Measurements from ENCODE around the gene VWA5B1. TPM values are rescaled to one million over a fixed set of nuclear protein-coding genes. Genes with fewer than 3 reads are reported as not detected.

Gene VWA5B1
- total RNA-seq, 4 donors from 2014 or later, result 0.16 TPM; not detected in 3

GRCh38 chr1:20347699-20348098, 57.0 kb downstream of the VWA5B1 start:
- Histone ChIP-seq H3K4me3 (no peak overlapping the region), H3K27me3 (peaks cover 25% of the 10 kb centered on the region), H3K9me3 (no peaks in the 10 kb centered on the region), H3K4me1 (peaks cover 8% of the 10 kb centered on the region), H3K36me3 (no peaks in the 10 kb centered on the region), H3K27ac (no peak overlapping the region)
- TF ChIP-seq EP300 (IDR thresholded peaks at IDR 0.05), result no peak
- TF ChIP-seq POLR2AphosphoS5 (IDR thresholded peaks at IDR 0.05), result no peak
- TF ChIP-seq CTCF (IDR thresholded peaks at IDR 0.05), result no peak
- TF ChIP-seq POLR2A (IDR thresholded peaks at IDR 0.05), result no peak
- DNase-seq (ENCODE audit: low spot score in 2 of 2), result no peak
- 85% methylated on average over 2 of the region's 2 CpGs for WGBS

GRCh38 chr1:20348326-20348915, 57.7 kb downstream of the VWA5B1 start:
- DNase-seq (ENCODE audit: low spot score in 2 of 2), result no peak
- H3K36me3 ChIP-seq, result no peaks in the 10 kb centered on the region
- no peak overlapping the region for H3K4me3 ChIP-seq
- 100% methylated on average over 3 of the region's 13 CpGs for WGBS
- H3K9me3 ChIP-seq, result no peaks in the 10 kb centered on the region
- H3K27me3 ChIP-seq, result peaks cover 18% of the 10 kb centered on the region
- TF ChIP-seq EP300 (IDR thresholded peaks at IDR 0.05) (no peak), POLR2A (IDR thresholded peaks at IDR 0.05) (no peak), CTCF (IDR thresholded peaks at IDR 0.05) (no peak), POLR2AphosphoS5 (IDR thresholded peaks at IDR 0.05) (no peak)
- no peak overlapping the region for H3K27ac ChIP-seq
- H3K4me1 ChIP-seq, result peaks cover 2% of the 10 kb centered on the region

GRCh38 chr1:20349561-20349960, 58.9 kb downstream of the VWA5B1 start:
- Histone ChIP-seq H3K4me1 (no peaks in the 10 kb centered on the region), H3K9me3 (no peaks in the 10 kb centered on the region), H3K27ac (no peak overlapping the region), H3K27me3 (peaks cover 7% of the 10 kb centered on the region), H3K4me3 (no peak overlapping the region), H3K36me3 (no peaks in the 10 kb centered on the region)
- WGBS, result 81% methylated on average over 5 of the region's 5 CpGs
- DNase-seq (ENCODE audit: low spot score in 2 of 2), result no peak
- TF ChIP-seq EP300 (IDR thresholded peaks at IDR 0.05), result no peak
- no peak for TF ChIP-seq POLR2AphosphoS5 (IDR thresholded peaks at IDR 0.05)
- no peak for TF ChIP-seq CTCF (IDR thresholded peaks at IDR 0.05)
- TF ChIP-seq POLR2A (IDR thresholded peaks at IDR 0.05), result no peak

GRCh38 chr1:20349971-20350370, 59.3 kb downstream of the VWA5B1 start:
- H3K36me3 ChIP-seq, result no peaks in the 10 kb centered on the region
- TF ChIP-seq POLR2AphosphoS5 (IDR thresholded peaks at IDR 0.05) (no peak), POLR2A (IDR thresholded peaks at IDR 0.05) (no peak), CTCF (IDR thresholded peaks at IDR 0.05) (no peak), EP300 (IDR thresholded peaks at IDR 0.05) (no peak)
- no peaks in the 10 kb centered on the region for H3K4me1 ChIP-seq
- H3K27me3 ChIP-seq, result peaks cover 7% of the 10 kb centered on the region
- 87% methylated on average over 11 of the region's 12 CpGs for whole genome bisulfite sequencing
- no peak for DNase-seq (ENCODE audit: low spot score in 2 of 2)
- no peak overlapping the region for H3K4me3 ChIP-seq
- H3K9me3 ChIP-seq, result no peaks in the 10 kb centered on the region
- H3K27ac ChIP-seq, result no peak overlapping the region

GRCh38 chr1:20350421-20350820, 59.7 kb downstream of the VWA5B1 start:
- Histone ChIP-seq H3K4me1 (peaks cover under 1% of the 10 kb centered on the region), H3K9me3 (no peaks in the 10 kb centered on the region), H3K27ac (no peak overlapping the region), H3K4me3 (no peak overlapping the region), H3K36me3 (no peaks in the 10 kb centered on the region), H3K27me3 (peaks cover 3% of the 10 kb centered on the region)
- TF ChIP-seq POLR2A (IDR thresholded peaks at IDR 0.05), result no peak
- TF ChIP-seq POLR2AphosphoS5 (IDR thresholded peaks at IDR 0.05), result no peak
- no peak for TF ChIP-seq EP300 (IDR thresholded peaks at IDR 0.05)
- no peak for DNase-seq (ENCODE audit: low spot score in 2 of 2)
- WGBS, result 93% methylated on average over 5 of the region's 7 CpGs
